Mesothelial cell of epicardium (in vitro differentiated cells): ENCODE measurements around the gene IVL. TPM values are rescaled to one million over a fixed set of nuclear protein-coding genes. Genes with fewer than 3 reads are reported as not detected.

Experiments
- DNase-seq, 2 experiments: peaks; one replicate each; pipeline ENCODE4 v3.0.0; 2021; ENCODE audit warnings: low spot score in 2 of 2; ENCODE audit not compliant: unreplicated experiment in 2 of 2
- H3K27ac Mint-ChIP-seq: 2 replicates; pipeline ENCODE4 v1.8.0; 2021; ENCODE audit warnings: mixed read lengths
- H3K27me3 Mint-ChIP-seq: 2 replicates; pipeline ENCODE4 v1.8.0; 2021; ENCODE audit warnings: low read depth, mixed read lengths
- H3K36me3 Mint-ChIP-seq: 2 replicates; pipeline ENCODE4 v1.8.0; 2021; ENCODE audit warnings: mixed read lengths
- H3K4me1 Mint-ChIP-seq: 2 replicates; pipeline ENCODE4 v1.8.0; 2021; ENCODE audit warnings: mixed read lengths
- H3K4me3 Mint-ChIP-seq: 2 replicates; pipeline ENCODE4 v1.8.0; 2021; ENCODE audit warnings: mild to moderate bottlenecking, moderate library complexity, mixed read lengths
- H3K9me3 Mint-ChIP-seq: 2 replicates; pipeline ENCODE4 v1.8.0; 2021; ENCODE audit warnings: mixed read lengths
- CTCF ChIP-seq: fragments of 200-600 bp; sonication (generic); IDR thresholded peaks from one replicate; pipeline ENCODE4 v1.5.0; 2021; ENCODE audit warnings: antibody characterized with exemption; ENCODE audit not compliant: unreplicated experiment
- total RNA-seq: library from RNA; stranded (reverse); gene quantifications from 3 replicates; pipeline ENCODE4 v1.2.1, GENCODE V29; 2021

Gene IVL
- total RNA-seq, 1 donor from 2014 or later: 0.27 TPM

DNA sequence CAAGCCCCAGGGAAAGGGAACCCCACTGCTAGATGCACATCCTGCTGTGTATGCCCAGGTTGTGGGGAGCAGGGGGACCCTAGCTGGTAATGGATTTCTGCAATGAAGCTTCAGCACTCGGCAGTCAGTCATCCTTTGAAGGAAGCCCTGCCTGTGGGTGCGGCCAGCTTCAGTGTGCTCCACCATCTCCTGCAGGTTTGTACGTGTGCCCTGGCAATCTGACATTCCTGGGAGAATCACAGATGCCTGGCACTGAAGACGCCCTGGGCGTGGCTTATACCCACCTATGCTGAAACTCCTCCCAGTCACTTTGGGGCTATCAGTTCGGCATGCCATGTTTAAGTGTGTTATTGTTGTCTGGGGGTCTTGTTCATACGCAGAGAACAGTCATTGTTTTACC, 45.4 kb downstream of the IVL start:
- Mint-ChIP-seq H3K27me3 (no peaks in the 10 kb centered on the region), H3K4me1 (no peaks in the 10 kb centered on the region), H3K27ac (no peak overlapping the region), H3K4me3 (no peak overlapping the region), H3K9me3 (peaks cover 27% of the 10 kb centered on the region), H3K36me3 (no peaks in the 10 kb centered on the region)
- no peak for DNase-seq
- TF ChIP-seq CTCF: no peak

DNA sequence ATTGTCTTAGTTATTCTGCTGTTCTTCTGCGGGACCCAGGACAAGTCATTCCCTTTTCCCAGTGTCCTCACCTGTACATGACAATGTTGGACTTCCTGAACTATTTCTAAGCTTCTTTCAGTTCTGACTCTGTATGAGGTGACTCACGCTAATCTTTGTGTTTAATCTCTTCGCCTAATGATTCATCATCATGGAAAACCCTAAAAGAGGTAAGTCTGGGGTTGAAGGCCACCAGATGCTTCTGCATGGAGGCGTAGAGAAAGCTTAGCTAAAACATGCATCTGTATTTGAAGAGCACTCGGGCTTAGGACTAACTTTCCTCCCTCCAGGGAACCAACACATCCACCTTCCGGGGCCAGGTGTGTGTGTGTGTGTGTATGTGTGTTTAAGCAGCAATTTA, 46.1 kb downstream of the IVL start:
- peaks cover 27% of the 10 kb centered on the region for H3K9me3 Mint-ChIP-seq
- no peaks in the 10 kb centered on the region for H3K36me3 Mint-ChIP-seq
- no peaks in the 10 kb centered on the region for H3K27me3 Mint-ChIP-seq
- no peak overlapping the region for H3K27ac Mint-ChIP-seq
- no peak overlapping the region for H3K4me3 Mint-ChIP-seq
- H3K4me1 Mint-ChIP-seq: no peaks in the 10 kb centered on the region
- TF ChIP-seq CTCF: no peak
- DNase-seq: no peak

GRCh38 chr1:152957561-152957960, 49.2 kb downstream of the IVL start:
- H3K36me3 Mint-ChIP-seq: no peaks in the 10 kb centered on the region
- no peak for DNase-seq
- H3K27me3 Mint-ChIP-seq: no peaks in the 10 kb centered on the region
- H3K27ac Mint-ChIP-seq: no peak overlapping the region
- H3K9me3 Mint-ChIP-seq: peaks cover 14% of the 10 kb centered on the region
- no peaks in the 10 kb centered on the region for H3K4me1 Mint-ChIP-seq
- TF ChIP-seq CTCF: no peak
- no peak overlapping the region for H3K4me3 Mint-ChIP-seq

DNA sequence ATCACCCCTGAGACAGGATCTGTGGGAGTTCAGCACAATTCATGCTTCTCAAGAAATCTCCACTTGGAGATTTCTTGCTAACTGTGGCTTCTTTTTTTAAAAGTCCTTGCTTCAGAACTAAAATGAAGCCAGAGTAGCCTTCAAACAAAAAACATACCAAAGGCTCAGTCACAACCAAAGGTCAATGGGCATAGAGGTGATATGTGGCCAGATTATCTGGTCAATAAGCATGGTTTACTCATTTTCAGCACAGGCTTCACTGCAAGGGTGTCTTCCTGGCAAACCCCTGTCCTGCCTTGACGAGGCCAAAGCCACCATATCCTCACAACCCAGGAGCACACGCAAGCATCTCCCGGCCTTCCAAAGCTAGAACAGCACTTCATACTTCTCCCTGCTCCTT, 50.9 kb downstream of the IVL start:
- TF ChIP-seq CTCF: no peak
- no peaks in the 10 kb centered on the region for H3K4me1 Mint-ChIP-seq
- no peak overlapping the region for H3K4me3 Mint-ChIP-seq
- H3K36me3 Mint-ChIP-seq: no peaks in the 10 kb centered on the region
- H3K9me3 Mint-ChIP-seq: peaks cover 14% of the 10 kb centered on the region
- no peak overlapping the region for H3K27ac Mint-ChIP-seq
- no peak for DNase-seq
- no peaks in the 10 kb centered on the region for H3K27me3 Mint-ChIP-seq

- H3K9me3 Mint-ChIP-seq: peaks cover 11% of the 10 kb centered on the region
These were observed 51.6 kb downstream of the IVL start for GRCh38 chr1:152959801-152960451.

More at GRCh38 chr1:152959801-152960451, 51.6 kb downstream of the IVL start:
- Mint-ChIP-seq H3K27ac (no peak overlapping the region), H3K4me3 (no peak overlapping the region), H3K4me1 (no peaks in the 10 kb centered on the region), H3K27me3 (no peaks in the 10 kb centered on the region), H3K36me3 (no peaks in the 10 kb centered on the region)
- no peak for TF ChIP-seq CTCF
- DNase-seq: no peak
